HG03342 (cell line): ENCODE results near the gene SARNP.

Experiments
- ATAC-seq: cut with Tn5 transposase; IDR thresholded peaks from one replicate; pipeline ENCODE4 v1.9.1; 2021; ENCODE audit warnings: mild to moderate bottlenecking, moderate library complexity; ENCODE audit not compliant: unreplicated experiment

Gene SARNP

GRCh38 chr12:55712700-55713415, 104.7 kb downstream of the SARNP start:
- ATAC-seq: no peak

- no peak for ATAC-seq
Observed at GRCh38 chr12:55711786-55712553, 105.6 kb downstream of the SARNP start.

- ATAC-seq: no peak
Observed at GRCh38 chr12:55708695-55709233, 108.8 kb downstream of the SARNP start.

- ATAC-seq: no peak
Observed at GRCh38 chr12:55707841-55708694, 109.5 kb downstream of the SARNP start, which contains the start of gene ITGA7. Gene ITGA7 (minus strand): TSS chr12:55707904. CDS start chr12:55707682, 222 bp downstream.
